Loucy (cell line): Measurements from ENCODE around the gene SLC9C2.

ENCODE experiments used
- H2AFZ ChIP-seq: fragments of 200-600 bp; sonication (generic); 2 replicates; pipeline ENCODE4 v1.6.0; 2016; ENCODE audit warnings: antibody characterized with exemption, mild to moderate bottlenecking, low read length, moderate library complexity
- H3F3A ChIP-seq: fragments of 200-600 bp; 2 replicates; pipeline ENCODE4 v1.6.0; 2016; ENCODE audit warnings: antibody characterized with exemption, low read depth, mild to moderate bottlenecking
- H3K27me3 ChIP-seq: fragments of 200-600 bp; sonication (generic); 2 replicates; pipeline ENCODE4 v1.6.1; 2014; ENCODE audit warnings: low read length, mild to moderate bottlenecking; ENCODE audit not compliant: insufficient read depth, poor library complexity, severe bottlenecking
- H3K36me3 ChIP-seq: fragments of 200-600 bp; sonication (generic); 2 replicates; pipeline ENCODE4 v1.6.1; 2016; ENCODE audit warnings: low read length; ENCODE audit not compliant: insufficient read depth
- H3K4me1 ChIP-seq: fragments of 200-600 bp; sonication (generic); 2 replicates; pipeline ENCODE4 v1.5.1; 2014; ENCODE audit warnings: low read length, mild to moderate bottlenecking; ENCODE audit not compliant: insufficient read depth, poor library complexity, severe bottlenecking
- H3K4me2 ChIP-seq: fragments of 200-600 bp; sonication (generic); 2 replicates; pipeline ENCODE4 v1.6.0; 2014; ENCODE audit warnings: antibody characterized with exemption, low read length, low read depth, mild to moderate bottlenecking; ENCODE audit not compliant: poor library complexity, severe bottlenecking
- H3K4me3 ChIP-seq: fragments of 200-600 bp; sonication (generic); 2 replicates; pipeline ENCODE4 v1.5.1; 2014; ENCODE audit warnings: low read length, mild to moderate bottlenecking, mixed read lengths; ENCODE audit not compliant: poor library complexity, severe bottlenecking
- H3K79me2 ChIP-seq: fragments of 200-600 bp; sonication (generic); 2 replicates; pipeline ENCODE4 v1.6.1; 2014; ENCODE audit warnings: low read length; ENCODE audit not compliant: insufficient read depth
- H3K9ac ChIP-seq: fragments of 200-600 bp; sonication (generic); 2 replicates; pipeline ENCODE4 v1.6.0; 2014; ENCODE audit warnings: mild to moderate bottlenecking, low read depth, low read length, moderate library complexity; ENCODE audit not compliant: poor library complexity, severe bottlenecking
- H3K9me2 ChIP-seq: fragments of 200-600 bp; sonication (generic); replicated peaks from 2 replicates; pipeline ENCODE4 v1.6.1; 2016; ENCODE audit warnings: low read depth, low read length, mixed read lengths
- H3K9me3 ChIP-seq: fragments of 200-600 bp; sonication (generic); 2 replicates; pipeline ENCODE4 v1.6.1; 2014; ENCODE audit warnings: mild to moderate bottlenecking, antibody characterized with exemption, low read length, low read depth; ENCODE audit not compliant: insufficient read depth
- H4K20me1 ChIP-seq: fragments of 200-600 bp; sonication (generic); 2 replicates; pipeline ENCODE4 v1.6.0; 2014; ENCODE audit warnings: antibody characterized with exemption, low read length, mild to moderate bottlenecking; ENCODE audit not compliant: insufficient read depth, poor library complexity, severe bottlenecking
- EZH2phosphoT487 ChIP-seq: fragments of 200-600 bp; IDR thresholded peaks from 2 replicates; pipeline ENCODE4 v1.6.1; 2018; ENCODE audit warnings: antibody characterized with exemption, mild to moderate bottlenecking, moderate library complexity, borderline replicate concordance
- TF ChIP-seq, protein P1 (sequence below): fragments of 200-600 bp; sonication (generic); conservative IDR thresholded peaks from 2 replicates; pipeline ENCODE4 v1.5.1; 2014; ENCODE audit warnings: mild to moderate bottlenecking, antibody characterized with exemption, low read length

SLC9C2 gene

DNA sequence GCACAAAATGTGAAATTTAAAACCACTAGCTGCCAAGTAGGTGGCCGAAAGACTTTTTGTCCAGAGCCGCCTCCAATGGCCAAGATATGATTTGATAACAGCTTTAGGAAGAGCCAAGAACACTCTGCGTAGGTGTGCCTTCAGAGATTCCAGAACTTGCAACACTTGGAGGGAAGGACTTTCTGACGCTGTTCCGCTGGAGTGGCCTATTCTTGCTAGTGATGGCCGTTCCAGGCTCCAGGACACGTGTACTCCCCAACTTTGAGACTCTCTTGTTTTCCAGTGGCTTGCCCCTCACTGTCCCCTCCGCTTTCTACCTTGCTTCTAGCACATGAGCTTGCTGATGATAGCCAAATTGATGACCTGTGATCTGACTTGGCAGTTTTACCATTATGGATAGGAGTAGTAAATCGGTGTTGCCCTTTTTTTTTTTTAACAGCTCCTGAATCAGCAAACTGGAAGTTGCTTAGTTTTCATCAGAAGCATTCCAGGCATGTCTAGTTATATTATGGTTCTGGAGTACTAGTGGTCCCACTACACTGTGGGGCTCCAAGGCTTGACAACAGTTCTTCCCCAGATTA lies 124.7 kb downstream of the SLC9C2 start:
- Histone ChIP-seq H3K36me3 (peaks cover 23% of the 10 kb centered on the region; the same call in 1 of the 2 replicates), H3K4me1 (peaks cover 57% of the 10 kb centered on the region), H3K9ac (peak overlapping the region; percentile 87), H3F3A (no peaks in the 10 kb centered on the region), H3K9me2 (no peaks in the 10 kb centered on the region), H4K20me1 (peaks cover 34% of the 10 kb centered on the region), H3K4me3 (peak overlapping the region; percentile 83), H2AFZ (peak overlapping the region; percentile 94), H3K9me3 (no peaks in the 10 kb centered on the region), H3K4me2 (peak overlapping the region; percentile 82), H3K27me3 (no peaks in the 10 kb centered on the region), H3K79me2 (peaks cover 60% of the 10 kb centered on the region)
- TF ChIP-seq EZH2phosphoT487: no peak
- TF ChIP-seq, protein P1, sequence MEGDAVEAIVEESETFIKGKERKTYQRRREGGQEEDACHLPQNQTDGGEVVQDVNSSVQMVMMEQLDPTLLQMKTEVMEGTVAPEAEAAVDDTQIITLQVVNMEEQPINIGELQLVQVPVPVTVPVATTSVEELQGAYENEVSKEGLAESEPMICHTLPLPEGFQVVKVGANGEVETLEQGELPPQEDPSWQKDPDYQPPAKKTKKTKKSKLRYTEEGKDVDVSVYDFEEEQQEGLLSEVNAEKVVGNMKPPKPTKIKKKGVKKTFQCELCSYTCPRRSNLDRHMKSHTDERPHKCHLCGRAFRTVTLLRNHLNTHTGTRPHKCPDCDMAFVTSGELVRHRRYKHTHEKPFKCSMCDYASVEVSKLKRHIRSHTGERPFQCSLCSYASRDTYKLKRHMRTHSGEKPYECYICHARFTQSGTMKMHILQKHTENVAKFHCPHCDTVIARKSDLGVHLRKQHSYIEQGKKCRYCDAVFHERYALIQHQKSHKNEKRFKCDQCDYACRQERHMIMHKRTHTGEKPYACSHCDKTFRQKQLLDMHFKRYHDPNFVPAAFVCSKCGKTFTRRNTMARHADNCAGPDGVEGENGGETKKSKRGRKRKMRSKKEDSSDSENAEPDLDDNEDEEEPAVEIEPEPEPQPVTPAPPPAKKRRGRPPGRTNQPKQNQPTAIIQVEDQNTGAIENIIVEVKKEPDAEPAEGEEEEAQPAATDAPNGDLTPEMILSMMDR: no peak

DNA sequence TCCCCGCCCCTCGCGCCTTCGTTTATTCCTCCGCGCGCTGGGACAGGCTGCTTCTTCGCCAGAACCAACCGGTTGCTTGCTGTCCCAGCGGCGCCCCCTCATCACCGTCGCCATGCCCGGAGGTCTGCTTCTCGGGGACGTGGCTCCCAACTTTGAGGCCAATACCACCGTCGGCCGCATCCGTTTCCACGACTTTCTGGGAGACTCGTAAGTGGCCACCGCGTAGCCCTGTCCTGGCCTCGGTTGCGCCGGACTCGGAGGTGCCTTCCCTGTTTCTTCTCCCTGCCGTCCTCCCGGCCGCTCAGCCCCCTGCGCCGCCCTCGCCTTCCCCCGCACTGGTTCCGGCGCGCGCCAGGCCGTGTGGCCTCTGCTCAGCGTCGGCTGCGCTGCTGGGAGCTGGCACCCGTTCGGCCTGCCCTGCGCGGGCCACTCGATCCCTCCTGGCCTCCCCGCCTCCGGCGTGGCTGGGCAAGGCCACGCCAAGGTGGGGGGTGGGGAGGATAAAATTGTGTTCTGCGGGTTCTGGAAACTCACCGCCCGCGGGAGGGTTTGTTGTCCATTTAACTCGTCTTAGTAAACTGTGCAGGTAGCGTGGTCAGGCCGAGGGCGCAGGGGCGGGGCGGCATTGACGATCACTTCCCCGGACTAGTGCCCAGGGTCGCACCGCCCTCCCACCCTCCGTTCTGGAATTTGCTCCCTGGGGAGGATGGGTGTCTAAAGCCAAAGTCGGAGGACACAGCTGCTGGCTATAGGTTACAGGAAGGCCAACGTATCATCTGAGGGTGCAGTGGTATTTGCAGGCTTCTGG lies 125.4 kb downstream of the SLC9C2 start, which contains the start of gene PRDX6:
Gene PRDX6 (plus strand): TSS at position 50 of the 808 bp plus-strand sequence. CDS start 63 bp downstream, at position 113.
- Histone ChIP-seq H3K79me2 (peaks cover 55% of the 10 kb centered on the region), H2AFZ (peak within 1 kb of the TSS; percentile 97), H3K9me2 (no peaks in the 10 kb centered on the region), H3K4me2 (peak within 1 kb of the TSS; percentile 82), H3K9me3 (no peaks in the 10 kb centered on the region), H3K4me3 (peak within 1 kb of the TSS; percentile 93), H3K9ac (peak within 1 kb of the TSS; percentile 87), H3F3A (no peaks in the 10 kb centered on the region), H3K27me3 (no peaks in the 10 kb centered on the region), H3K36me3 (peaks cover 17% of the 10 kb centered on the region; the same call in 1 of the 2 replicates), H3K4me1 (peaks cover 57% of the 10 kb centered on the region), H4K20me1 (peaks cover 34% of the 10 kb centered on the region)
- TF ChIP-seq EZH2phosphoT487: no peak

DNA sequence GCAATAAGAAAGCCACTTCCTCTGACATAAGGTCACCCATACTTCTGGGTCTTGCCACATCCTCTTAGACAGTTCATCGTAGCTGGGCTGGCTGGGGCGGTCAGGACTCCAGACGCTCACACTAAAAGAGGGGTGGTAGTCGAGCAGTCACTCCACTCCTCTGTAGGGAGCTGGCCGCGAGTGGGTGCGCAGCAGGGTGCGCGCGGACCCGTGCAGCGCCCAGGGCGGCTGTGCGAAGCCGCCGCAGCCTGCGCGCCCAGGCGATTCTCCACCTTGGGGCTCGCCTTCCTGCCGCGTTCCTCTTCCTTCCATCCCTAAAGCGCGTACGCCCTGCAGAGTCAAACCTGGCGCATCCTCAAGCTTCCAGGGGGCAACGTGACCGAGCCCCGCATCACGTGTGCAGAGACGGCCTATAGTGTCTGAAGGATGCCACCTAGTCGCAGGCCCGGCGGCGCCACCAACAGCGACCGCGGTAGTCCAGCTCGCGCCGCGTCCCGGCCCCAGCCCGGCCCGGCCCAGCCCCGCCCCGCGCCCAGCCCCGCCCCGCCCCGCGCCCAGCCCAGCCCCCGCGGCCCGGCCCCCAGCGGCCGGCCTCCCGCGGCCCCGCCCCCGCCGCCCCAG lies 126.1 kb downstream of the SLC9C2 start:
- Histone ChIP-seq H3K27me3 (no peaks in the 10 kb centered on the region), H3K4me3 (peak overlapping the region; percentile 93), H3K79me2 (peaks cover 51% of the 10 kb centered on the region), H3K4me1 (peaks cover 50% of the 10 kb centered on the region), H4K20me1 (peaks cover 34% of the 10 kb centered on the region), H2AFZ (peak overlapping the region; percentile 97), H3K9me2 (no peaks in the 10 kb centered on the region), H3K9me3 (no peaks in the 10 kb centered on the region), H3K9ac (peak overlapping the region; percentile 87), H3F3A (no peaks in the 10 kb centered on the region), H3K36me3 (peaks cover 10% of the 10 kb centered on the region; the same call in 1 of the 2 replicates), H3K4me2 (peak overlapping the region; percentile 80)
- TF ChIP-seq, protein P1: no peak
- no peak for TF ChIP-seq EZH2phosphoT487
